ENCODE data around the gene ARSB. TPM values are rescaled to one million over a fixed set of nuclear protein-coding genes. Genes with fewer than 3 reads are reported as not detected.

Gene ARSB
- total RNA-seq, 1 donor from 2014 or later, result 18.5 TPM

DNA sequence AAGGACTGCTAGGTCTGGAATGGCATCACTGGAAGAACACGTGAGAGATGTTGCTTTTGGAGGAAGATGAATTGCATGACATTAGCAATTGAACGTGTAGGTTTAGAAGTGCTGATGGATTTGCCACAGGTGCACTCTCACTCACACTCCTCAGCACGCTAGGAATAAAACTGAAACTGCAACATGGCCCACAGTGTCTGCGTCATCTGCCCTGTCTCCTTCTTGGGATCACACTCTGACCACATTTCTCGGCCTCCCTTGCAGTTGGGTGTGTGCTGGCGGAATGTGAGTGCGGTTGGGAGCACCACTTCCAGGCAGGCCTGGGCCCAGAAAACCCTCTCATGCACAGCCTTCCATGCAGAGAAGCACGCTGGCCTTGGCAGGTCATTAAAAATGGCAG lies 183.7 kb downstream of the ARSB start:
- H3K4me1 Mint-ChIP-seq (ENCODE audit: unreplicated experiment), result peaks cover 15% of the 10 kb centered on the region
- no peaks in the 10 kb centered on the region for H3K27me3 Mint-ChIP-seq
- no peak for DNase-seq (ENCODE audit: extremely low spot score, unreplicated experiment)
- H3K27ac Mint-ChIP-seq, result no peak overlapping the region
- H3K4me3 Mint-ChIP-seq, result no peak overlapping the region
- TF ChIP-seq, protein P1, sequence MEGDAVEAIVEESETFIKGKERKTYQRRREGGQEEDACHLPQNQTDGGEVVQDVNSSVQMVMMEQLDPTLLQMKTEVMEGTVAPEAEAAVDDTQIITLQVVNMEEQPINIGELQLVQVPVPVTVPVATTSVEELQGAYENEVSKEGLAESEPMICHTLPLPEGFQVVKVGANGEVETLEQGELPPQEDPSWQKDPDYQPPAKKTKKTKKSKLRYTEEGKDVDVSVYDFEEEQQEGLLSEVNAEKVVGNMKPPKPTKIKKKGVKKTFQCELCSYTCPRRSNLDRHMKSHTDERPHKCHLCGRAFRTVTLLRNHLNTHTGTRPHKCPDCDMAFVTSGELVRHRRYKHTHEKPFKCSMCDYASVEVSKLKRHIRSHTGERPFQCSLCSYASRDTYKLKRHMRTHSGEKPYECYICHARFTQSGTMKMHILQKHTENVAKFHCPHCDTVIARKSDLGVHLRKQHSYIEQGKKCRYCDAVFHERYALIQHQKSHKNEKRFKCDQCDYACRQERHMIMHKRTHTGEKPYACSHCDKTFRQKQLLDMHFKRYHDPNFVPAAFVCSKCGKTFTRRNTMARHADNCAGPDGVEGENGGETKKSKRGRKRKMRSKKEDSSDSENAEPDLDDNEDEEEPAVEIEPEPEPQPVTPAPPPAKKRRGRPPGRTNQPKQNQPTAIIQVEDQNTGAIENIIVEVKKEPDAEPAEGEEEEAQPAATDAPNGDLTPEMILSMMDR (conservative IDR thresholded peaks at IDR 0.05), result no peak
- H3K36me3 Mint-ChIP-seq, result peaks cover 8% of the 10 kb centered on the region
- H3K9me3 Mint-ChIP-seq, result peaks cover 13% of the 10 kb centered on the region

DNA sequence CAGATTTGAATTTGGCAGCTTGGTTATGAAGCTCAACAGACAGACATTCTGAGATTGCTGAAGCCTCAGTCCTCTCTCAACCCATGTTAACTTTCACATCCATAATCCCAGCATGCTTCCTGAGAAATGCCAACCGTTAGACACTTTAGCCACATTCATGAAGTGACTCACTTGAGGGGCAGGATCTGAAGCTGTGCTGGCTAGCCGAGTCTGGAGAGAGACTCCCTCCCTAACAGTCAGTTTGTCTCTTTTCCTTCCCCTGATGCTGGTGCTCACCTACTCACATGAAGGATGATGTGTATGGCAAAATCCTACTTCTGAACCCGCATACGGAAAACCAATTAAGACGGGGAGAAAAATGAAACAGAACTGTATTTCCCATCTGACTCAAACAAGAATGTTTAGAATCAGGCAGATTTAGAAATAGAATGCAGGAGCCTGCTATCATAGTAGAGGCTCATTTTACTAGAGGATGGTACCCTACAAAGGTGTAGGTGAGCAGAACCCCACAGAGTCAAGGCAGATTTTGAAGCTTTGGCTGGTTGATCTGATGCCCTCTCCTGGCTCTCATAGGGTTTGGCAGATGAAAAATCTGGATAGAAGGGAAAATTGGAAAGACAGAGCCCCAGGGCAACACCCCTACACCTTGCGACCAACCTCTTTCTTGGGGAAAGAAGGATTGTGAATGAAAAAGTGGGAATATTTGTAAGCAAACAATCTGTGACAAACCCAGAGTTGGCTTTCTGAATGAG lies 185.7 kb downstream of the ARSB start:
- peaks cover 13% of the 10 kb centered on the region for H3K9me3 Mint-ChIP-seq
- H3K4me3 Mint-ChIP-seq, result no peak overlapping the region
- no peak overlapping the region for H3K27ac Mint-ChIP-seq
- peaks cover 18% of the 10 kb centered on the region for H3K4me1 Mint-ChIP-seq (ENCODE audit: unreplicated experiment)
- no peaks in the 10 kb centered on the region for H3K27me3 Mint-ChIP-seq
- H3K36me3 Mint-ChIP-seq, result peaks cover 8% of the 10 kb centered on the region
- no peak for DNase-seq (ENCODE audit: extremely low spot score, unreplicated experiment)
- TF ChIP-seq, protein P1 (conservative IDR thresholded peaks at IDR 0.05), result no peak

DNA sequence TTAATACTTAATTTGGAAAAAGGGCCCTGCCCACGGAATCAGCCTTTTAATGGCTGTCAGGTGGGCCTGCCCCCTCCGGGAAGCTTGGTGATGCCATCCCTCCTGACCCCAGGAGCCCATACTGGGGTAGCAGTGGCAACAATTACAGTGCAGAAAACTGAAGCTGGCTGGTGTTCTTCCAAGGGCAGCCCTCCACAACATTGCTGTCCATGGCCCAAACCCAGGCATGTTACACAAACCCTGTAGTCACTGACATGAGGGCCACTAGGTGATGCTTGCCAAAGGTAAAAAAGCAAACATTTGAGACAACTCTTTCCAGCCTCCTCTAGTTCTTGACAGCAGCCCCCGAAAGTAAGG lies 186.5 kb downstream of the ARSB start:
- Mint-ChIP-seq H3K27ac (no peak overlapping the region), H3K36me3 (peaks cover 8% of the 10 kb centered on the region), H3K27me3 (no peaks in the 10 kb centered on the region), H3K4me1 (ENCODE audit: unreplicated experiment) (peaks cover 21% of the 10 kb centered on the region), H3K9me3 (peaks cover 13% of the 10 kb centered on the region), H3K4me3 (no peak overlapping the region)
- TF ChIP-seq, protein P1 (conservative IDR thresholded peaks at IDR 0.05), result no peak
- DNase-seq (ENCODE audit: extremely low spot score, unreplicated experiment), result no peak

DNA sequence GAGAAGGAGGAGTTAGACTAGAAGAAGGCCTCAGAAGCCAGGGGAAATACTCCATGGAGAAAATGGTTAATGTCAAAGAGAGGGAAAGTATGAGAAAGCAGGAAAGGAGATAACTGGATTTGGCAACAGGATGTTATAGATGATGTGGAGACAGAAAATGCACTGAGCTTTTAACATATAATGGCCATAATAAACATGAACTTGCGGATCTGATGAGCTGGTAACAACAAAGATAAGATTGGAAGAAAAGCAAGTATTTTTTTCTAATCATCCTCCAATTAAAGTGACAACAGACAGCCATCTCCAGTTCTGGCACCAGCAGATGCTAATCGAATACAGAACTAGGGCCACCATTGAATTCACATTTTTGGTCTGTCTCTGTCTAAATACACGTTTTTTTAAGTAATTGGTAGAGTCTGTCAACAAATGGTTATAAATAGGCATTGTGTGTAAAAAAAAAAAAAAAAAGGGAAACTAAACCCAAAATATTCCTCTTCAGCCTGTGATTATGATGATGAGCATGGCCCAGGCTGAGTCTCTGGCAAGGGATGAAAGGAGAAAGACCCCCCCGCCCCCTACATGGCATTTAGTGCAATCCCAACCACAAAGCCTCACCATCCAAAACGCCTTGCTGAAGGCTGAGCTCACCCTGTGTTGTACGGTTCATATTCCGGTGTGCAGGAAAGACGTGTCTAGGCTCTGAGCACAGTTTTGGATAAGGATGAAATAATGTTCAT lies 187.0 kb downstream of the ARSB start:
- Mint-ChIP-seq H3K27me3 (no peaks in the 10 kb centered on the region), H3K4me3 (no peak overlapping the region), H3K4me1 (ENCODE audit: unreplicated experiment) (peaks cover 21% of the 10 kb centered on the region), H3K27ac (no peak overlapping the region), H3K36me3 (peaks cover 8% of the 10 kb centered on the region), H3K9me3 (peaks cover 13% of the 10 kb centered on the region)
- TF ChIP-seq, protein P1 (conservative IDR thresholded peaks at IDR 0.05), result no peak
- no peak for DNase-seq (ENCODE audit: extremely low spot score, unreplicated experiment)

DNA sequence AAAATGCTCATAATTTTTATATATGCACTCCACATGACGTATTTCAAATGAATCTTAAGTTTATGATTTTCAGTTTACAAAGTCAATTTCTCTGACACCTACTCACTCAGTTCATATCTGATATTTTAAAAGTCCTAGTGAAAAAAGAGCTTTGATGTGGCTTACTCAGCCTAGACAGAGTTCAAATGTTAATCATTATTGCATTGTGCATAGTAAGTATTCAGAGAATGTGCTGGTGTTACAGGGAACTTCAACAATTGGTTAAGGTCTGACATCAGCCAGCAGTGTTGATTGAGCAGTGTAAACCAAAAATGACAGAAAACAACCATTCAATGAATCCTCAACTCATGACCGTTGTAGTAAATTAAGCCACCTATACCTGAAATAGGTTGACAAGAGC lies 189.4 kb downstream of the ARSB start:
- Mint-ChIP-seq H3K9me3 (peaks cover 8% of the 10 kb centered on the region), H3K4me1 (ENCODE audit: unreplicated experiment) (peaks cover 21% of the 10 kb centered on the region), H3K27me3 (no peaks in the 10 kb centered on the region), H3K4me3 (no peak overlapping the region), H3K36me3 (peaks cover 7% of the 10 kb centered on the region), H3K27ac (peak overlapping the region; percentile 24)
- TF ChIP-seq, protein P1 (conservative IDR thresholded peaks at IDR 0.05), result no peak
- no peak for DNase-seq (ENCODE audit: extremely low spot score, unreplicated experiment)
